ENCODE data around the gene YEATS2.

YEATS2 gene

GRCh38 chr3:183828538-183828870 is 130.9 kb downstream of the YEATS2 start:
- in situ Hi-C loops (cut with HindIII; ENCODE audit: low sequenced_read_pairs) = no loop called here

- in situ Hi-C loops (cut with HindIII; ENCODE audit: low sequenced_read_pairs) = no loop called here
Measured at GRCh38 chr3:183829466-183829865, 131.9 kb downstream of the YEATS2 start.

GRCh38 chr3:183830187-183830586 is 132.6 kb downstream of the YEATS2 start:
- in situ Hi-C loops (cut with HindIII; ENCODE audit: low sequenced_read_pairs) = no loop called here

- in situ Hi-C loops (cut with HindIII; ENCODE audit: low sequenced_read_pairs) = no loop called here
Measured at GRCh38 chr3:183833516-183833915, 135.9 kb downstream of the YEATS2 start.

- in situ Hi-C loops (cut with HindIII; ENCODE audit: low sequenced_read_pairs) = no loop called here
Measured at GRCh38 chr3:183837390-183837789, 139.8 kb downstream of the YEATS2 start.

GRCh38 chr3:183837894-183838293 is 140.3 kb downstream of the YEATS2 start:
- in situ Hi-C loops (cut with HindIII; ENCODE audit: low sequenced_read_pairs) = no loop called here

GRCh38 chr3:183839751-183840150 is 142.2 kb downstream of the YEATS2 start:
- in situ Hi-C loops (cut with HindIII; ENCODE audit: low sequenced_read_pairs) = no loop called here

- in situ Hi-C loops (cut with HindIII; ENCODE audit: low sequenced_read_pairs) = no loop called here
Measured at GRCh38 chr3:183844606-183845005, 147.0 kb downstream of the YEATS2 start.

- in situ Hi-C loops (cut with HindIII; ENCODE audit: low sequenced_read_pairs) = no loop called here
Measured at GRCh38 chr3:183845090-183845489, 147.5 kb downstream of the YEATS2 start.

GRCh38 chr3:183845608-183846288 is 148.2 kb downstream of the YEATS2 start:
- in situ Hi-C loops (cut with HindIII; ENCODE audit: low sequenced_read_pairs) = no loop called here

GRCh38 chr3:183854318-183855035 is 156.9 kb downstream of the YEATS2 start:
- in situ Hi-C loops (cut with HindIII; ENCODE audit: low sequenced_read_pairs) = no loop called here

- in situ Hi-C loops (cut with HindIII; ENCODE audit: low sequenced_read_pairs) = no loop called here
Measured at GRCh38 chr3:183857863-183858262, 160.3 kb downstream of the YEATS2 start.
